HG03135 (cell line): ENCODE measurements around the gene MAL.

Experiments used
- ATAC-seq: cut with Tn5 transposase; IDR thresholded peaks from one replicate; pipeline ENCODE4 v1.9.1; 2021; ENCODE audit warnings: mild to moderate bottlenecking, moderate library complexity; ENCODE audit not compliant: unreplicated experiment

Gene MAL

GRCh38 chr2:95060446-95061118, 35.1 kb downstream of the MAL start:
- ATAC-seq = no peak

DNA sequence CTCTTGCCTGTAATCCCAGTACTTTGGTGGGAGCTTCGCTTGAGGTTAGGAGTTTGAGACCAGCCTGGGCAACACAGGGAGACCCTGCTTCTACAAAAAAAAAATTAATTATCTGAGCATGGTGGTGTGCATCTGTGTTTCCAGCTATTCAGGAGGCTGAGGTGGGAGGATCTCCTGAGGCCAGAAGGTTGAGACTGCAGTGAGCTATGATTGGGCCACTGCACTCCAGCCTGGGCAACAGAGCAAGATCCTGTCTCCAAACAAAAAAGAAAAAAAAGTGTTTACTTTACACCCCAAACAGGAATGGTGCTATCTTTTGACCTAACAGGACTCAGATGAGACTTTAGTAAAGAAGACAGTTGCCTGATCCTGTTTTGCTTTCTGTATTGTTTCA, 35.6 kb downstream of the MAL start:
- no peak for ATAC-seq

- no peak for ATAC-seq
Observed at GRCh38 chr2:95061601-95062183, 36.2 kb downstream of the MAL start.

- ATAC-seq = peak; percentile 18
Observed at GRCh38 chr2:95062242-95063085, 37.0 kb downstream of the MAL start.

GRCh38 chr2:95063086-95063958, 37.8 kb downstream of the MAL start:
- peak; percentile 51 for ATAC-seq

GRCh38 chr2:95068256-95068655, 42.7 kb downstream of the MAL start:
- no peak for ATAC-seq

DNA sequence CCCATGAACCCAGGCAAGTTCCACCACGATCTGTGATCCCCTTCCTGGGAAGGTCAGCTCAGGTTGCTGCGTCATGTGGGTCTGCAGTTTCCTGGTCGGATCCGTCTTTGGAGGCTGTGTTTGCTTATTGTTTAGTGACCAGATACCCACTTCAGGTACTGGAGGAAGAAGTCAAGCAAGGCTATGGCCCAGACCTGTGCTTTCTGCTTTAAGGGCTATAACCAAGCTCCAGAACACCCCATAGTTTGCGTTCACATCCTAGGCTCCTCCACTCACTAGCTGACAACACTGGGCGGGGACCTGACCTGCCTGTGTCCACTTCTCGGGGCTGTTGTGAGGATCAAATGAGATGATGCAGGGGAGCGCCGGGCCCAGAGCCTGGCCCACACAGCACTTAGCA, 44.0 kb downstream of the MAL start:
- ATAC-seq = no peak

DNA sequence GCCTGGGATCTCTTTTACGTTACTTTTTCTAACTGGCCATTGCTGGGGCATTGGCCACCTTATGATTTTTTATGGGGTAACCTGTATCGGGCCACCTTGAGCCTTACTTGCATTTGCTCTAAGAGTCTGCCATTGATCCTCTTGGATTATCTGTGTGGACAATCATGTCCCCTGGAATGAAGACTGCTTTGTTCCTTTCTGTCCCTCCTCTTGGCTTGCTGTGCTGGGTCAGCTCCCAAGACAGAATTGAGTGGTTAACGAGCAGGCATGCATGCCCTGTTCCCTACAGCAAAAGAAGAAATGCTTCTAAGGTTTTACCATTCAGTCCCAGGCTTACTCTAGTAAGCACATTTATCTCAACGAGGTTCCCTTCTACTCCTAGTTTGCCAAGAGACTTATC, 46.3 kb downstream of the MAL start:
- ATAC-seq = no peak

- no peak for ATAC-seq
Observed at GRCh38 chr2:95072424-95072823, 46.9 kb downstream of the MAL start.

GRCh38 chr2:95073856-95074662, 48.6 kb downstream of the MAL start:
- no peak for ATAC-seq

DNA sequence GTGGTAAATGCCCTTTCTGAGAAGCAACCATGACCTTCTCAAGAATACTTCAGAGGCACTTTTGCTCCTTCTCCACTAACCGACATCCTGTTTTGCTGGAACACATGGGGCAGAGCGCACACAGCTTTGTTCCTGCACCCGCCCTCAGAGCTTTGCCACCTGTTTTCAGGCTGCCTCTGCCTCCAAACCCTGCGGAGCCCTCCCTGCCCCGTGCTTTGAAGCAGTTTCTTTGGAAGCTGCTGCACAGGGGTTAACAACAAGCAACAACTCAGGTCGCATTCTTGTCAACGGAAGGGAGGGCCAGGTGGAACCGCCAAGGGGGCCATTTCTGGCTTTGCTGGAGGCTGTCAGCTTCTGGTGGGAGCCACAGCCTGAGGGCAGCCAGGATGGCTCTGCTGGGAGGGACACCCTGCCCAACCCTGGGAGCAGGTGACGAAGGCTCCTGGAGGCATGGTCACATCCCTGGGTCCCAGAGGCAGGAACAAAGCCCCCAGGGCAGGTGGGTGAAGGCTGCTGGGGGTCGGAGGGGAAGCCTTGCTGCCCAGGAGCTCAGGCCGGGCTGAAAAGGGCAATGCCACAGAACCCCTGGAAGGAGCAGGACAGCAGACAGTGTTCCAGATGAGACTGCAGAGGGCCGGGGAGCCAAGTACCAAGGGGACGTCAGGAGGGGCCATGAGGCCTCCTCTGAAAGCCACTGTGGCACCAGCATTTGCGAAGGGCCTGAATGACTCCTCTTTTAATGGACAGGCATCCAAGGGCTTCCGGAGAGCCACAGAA, 49.3 kb downstream of the MAL start:
- ATAC-seq = no peak

GRCh38 chr2:95075440-95076132, 50.1 kb downstream of the MAL start:
- ATAC-seq = no peak

DNA sequence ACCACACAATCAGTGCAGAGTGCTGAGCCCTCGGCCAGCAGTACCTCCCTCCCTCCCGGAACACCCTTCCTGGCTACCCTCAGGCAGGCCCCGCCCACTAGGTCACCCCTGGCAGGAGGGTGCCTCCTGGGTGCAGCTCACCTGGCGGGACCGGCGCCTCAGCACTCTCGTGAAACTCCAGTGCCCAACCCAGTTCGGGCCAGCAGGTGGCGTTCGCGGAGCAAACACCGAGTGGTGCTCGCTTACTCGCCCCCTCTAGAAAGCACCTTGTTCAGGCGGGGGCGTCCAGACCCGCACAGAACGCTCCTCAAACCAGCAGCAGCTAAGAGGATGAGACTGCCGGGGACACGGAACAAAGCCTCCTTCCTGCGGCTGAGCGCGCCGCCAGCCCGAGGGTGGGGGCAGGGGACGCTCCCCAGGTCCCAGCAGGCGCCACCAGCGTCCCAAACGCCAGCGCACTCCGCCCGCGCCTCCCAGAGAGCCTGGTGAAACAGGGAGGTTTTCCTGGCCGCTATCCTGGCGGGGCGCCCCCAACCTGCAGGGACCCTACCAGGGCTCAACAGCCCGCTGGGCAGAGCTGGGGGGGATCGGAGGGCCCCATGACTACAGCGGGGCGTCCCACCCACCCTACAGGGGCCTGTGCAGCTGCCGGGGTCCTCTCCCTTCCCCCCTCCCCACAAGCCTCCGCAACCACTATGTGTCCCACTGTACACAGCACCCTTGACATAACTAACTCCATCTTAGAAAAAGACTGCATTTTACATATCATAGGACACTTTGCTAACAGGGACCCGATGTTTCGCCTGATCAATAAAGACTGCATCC, 51.4 kb downstream of the MAL start:
- peak; percentile 84 for ATAC-seq

DNA sequence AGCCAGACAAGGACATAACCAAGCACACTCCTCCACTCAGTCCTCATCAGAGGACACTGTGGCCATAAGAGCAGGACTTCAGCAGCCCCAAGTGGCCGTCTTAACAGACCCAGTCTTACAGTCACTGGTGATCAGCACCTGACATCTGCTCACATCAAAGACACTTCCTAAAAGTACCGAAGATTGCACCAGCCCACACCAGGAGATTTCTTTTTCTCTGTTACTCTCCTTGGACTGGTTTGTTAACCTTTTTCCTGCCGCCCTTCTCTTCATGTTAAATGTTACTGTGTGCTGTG, 52.0 kb downstream of the MAL start:
- no peak for ATAC-seq

GRCh38 chr2:95077861-95078603, 52.5 kb downstream of the MAL start:
- no peak for ATAC-seq

- ATAC-seq = no peak
Observed at GRCh38 chr2:95079199-95079683, 53.7 kb downstream of the MAL start.

- no peak for ATAC-seq
Observed at GRCh38 chr2:95082477-95082876, 57.0 kb downstream of the MAL start.
